GM23338 (cell line): ENCODE measurements around the gene IWS1.
A peak's percentile ranks its signal among the peaks of the same experiment; 100 is the strongest.

Source experiments
- CREB1 ChIP-seq: fragments of 250-450 bp; sonication (Bioruptor Pico); IDR thresholded peaks from 2 replicates; pipeline ENCODE4 v1.5.0; 2020; ENCODE audit warnings: low read depth, mild to moderate bottlenecking, moderate library complexity
- ETS1 ChIP-seq: IDR thresholded peaks from 2 replicates; pipeline ENCODE4 v1.6.1; 2016; ENCODE audit warnings: antibody characterized with exemption
- EZH2 ChIP-seq: fragments of 200-600 bp; sonication (generic); IDR thresholded peaks from one replicate; pipeline ENCODE4 v1.8.0; 2017; ENCODE audit warnings: antibody characterized with exemption, mild to moderate bottlenecking, low read depth; ENCODE audit not compliant: unreplicated experiment
- EZH2phosphoT487 ChIP-seq: fragments of 200-600 bp; sonication (generic); IDR thresholded peaks from one replicate; pipeline ENCODE4 v1.8.1; 2018; ENCODE audit warnings: antibody characterized with exemption; ENCODE audit not compliant: unreplicated experiment
- JUNB ChIP-seq: IDR thresholded peaks from one replicate; pipeline ENCODE4 v1.6.1; 2016; ENCODE audit warnings: antibody characterized with exemption; ENCODE audit not compliant: unreplicated experiment
- POLR2AphosphoS5 ChIP-seq: IDR thresholded peaks from 2 replicates; pipeline ENCODE4 v1.6.1; 2016; ENCODE audit warnings: antibody characterized with exemption, low read depth
- STAT1 ChIP-seq: IDR thresholded peaks from one replicate; pipeline ENCODE4 v1.6.1; 2016; ENCODE audit warnings: antibody characterized with exemption; ENCODE audit not compliant: unreplicated experiment
- TF ChIP-seq, protein P1 (sequence below), 2 experiments: fragments of 200-600 bp in 1 of 2; sonication (generic) in 1 of 2; conservative IDR thresholded peaks; 2 replicates each; pipeline versions ENCODE4 v1.5.1 to v1.6.1; 2016 to 2017; ENCODE audit warnings: antibody characterized with exemption in 2 of 2, low read depth in 2 of 2, mild to moderate bottlenecking in 2 of 2, moderate library complexity in 1 of 2
- TF ChIP-seq, protein P2 (sequence below): IDR thresholded peaks from one replicate; pipeline ENCODE4 v1.6.1; 2018; ENCODE audit warnings: antibody characterized with exemption; ENCODE audit not compliant: unreplicated experiment
- TF ChIP-seq, protein P3 (sequence below): fragments of 250-450 bp; sonication (Bioruptor Pico); IDR thresholded peaks from 2 replicates; pipeline ENCODE4 v1.5.0; 2020; ENCODE audit warnings: mild to moderate bottlenecking, moderate library complexity

GRCh38 chr2:127455566-127456493, 70.5 kb downstream of the IWS1 start:
- TF ChIP-seq, protein P1, sequence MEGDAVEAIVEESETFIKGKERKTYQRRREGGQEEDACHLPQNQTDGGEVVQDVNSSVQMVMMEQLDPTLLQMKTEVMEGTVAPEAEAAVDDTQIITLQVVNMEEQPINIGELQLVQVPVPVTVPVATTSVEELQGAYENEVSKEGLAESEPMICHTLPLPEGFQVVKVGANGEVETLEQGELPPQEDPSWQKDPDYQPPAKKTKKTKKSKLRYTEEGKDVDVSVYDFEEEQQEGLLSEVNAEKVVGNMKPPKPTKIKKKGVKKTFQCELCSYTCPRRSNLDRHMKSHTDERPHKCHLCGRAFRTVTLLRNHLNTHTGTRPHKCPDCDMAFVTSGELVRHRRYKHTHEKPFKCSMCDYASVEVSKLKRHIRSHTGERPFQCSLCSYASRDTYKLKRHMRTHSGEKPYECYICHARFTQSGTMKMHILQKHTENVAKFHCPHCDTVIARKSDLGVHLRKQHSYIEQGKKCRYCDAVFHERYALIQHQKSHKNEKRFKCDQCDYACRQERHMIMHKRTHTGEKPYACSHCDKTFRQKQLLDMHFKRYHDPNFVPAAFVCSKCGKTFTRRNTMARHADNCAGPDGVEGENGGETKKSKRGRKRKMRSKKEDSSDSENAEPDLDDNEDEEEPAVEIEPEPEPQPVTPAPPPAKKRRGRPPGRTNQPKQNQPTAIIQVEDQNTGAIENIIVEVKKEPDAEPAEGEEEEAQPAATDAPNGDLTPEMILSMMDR (conservative IDR thresholded peaks at IDR 0.05; ENCODE audit: low read depth in 2 of 2), result no peak
- TF ChIP-seq, protein P2, sequence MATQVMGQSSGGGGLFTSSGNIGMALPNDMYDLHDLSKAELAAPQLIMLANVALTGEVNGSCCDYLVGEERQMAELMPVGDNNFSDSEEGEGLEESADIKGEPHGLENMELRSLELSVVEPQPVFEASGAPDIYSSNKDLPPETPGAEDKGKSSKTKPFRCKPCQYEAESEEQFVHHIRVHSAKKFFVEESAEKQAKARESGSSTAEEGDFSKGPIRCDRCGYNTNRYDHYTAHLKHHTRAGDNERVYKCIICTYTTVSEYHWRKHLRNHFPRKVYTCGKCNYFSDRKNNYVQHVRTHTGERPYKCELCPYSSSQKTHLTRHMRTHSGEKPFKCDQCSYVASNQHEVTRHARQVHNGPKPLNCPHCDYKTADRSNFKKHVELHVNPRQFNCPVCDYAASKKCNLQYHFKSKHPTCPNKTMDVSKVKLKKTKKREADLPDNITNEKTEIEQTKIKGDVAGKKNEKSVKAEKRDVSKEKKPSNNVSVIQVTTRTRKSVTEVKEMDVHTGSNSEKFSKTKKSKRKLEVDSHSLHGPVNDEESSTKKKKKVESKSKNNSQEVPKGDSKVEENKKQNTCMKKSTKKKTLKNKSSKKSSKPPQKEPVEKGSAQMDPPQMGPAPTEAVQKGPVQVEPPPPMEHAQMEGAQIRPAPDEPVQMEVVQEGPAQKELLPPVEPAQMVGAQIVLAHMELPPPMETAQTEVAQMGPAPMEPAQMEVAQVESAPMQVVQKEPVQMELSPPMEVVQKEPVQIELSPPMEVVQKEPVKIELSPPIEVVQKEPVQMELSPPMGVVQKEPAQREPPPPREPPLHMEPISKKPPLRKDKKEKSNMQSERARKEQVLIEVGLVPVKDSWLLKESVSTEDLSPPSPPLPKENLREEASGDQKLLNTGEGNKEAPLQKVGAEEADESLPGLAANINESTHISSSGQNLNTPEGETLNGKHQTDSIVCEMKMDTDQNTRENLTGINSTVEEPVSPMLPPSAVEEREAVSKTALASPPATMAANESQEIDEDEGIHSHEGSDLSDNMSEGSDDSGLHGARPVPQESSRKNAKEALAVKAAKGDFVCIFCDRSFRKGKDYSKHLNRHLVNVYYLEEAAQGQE, result no peak
- TF ChIP-seq POLR2AphosphoS5 (no peak; the same call in 1 of the 2 replicates), ETS1 (0 out of 2 replicates have a peak, but pooled peaks have one; percentile 27), CREB1 (CRISPR knock-in tag) (no peak), EZH2 (no peak), STAT1 (no peak), EZH2phosphoT487 (no peak), JUNB (no peak)
- TF ChIP-seq, protein P3, sequence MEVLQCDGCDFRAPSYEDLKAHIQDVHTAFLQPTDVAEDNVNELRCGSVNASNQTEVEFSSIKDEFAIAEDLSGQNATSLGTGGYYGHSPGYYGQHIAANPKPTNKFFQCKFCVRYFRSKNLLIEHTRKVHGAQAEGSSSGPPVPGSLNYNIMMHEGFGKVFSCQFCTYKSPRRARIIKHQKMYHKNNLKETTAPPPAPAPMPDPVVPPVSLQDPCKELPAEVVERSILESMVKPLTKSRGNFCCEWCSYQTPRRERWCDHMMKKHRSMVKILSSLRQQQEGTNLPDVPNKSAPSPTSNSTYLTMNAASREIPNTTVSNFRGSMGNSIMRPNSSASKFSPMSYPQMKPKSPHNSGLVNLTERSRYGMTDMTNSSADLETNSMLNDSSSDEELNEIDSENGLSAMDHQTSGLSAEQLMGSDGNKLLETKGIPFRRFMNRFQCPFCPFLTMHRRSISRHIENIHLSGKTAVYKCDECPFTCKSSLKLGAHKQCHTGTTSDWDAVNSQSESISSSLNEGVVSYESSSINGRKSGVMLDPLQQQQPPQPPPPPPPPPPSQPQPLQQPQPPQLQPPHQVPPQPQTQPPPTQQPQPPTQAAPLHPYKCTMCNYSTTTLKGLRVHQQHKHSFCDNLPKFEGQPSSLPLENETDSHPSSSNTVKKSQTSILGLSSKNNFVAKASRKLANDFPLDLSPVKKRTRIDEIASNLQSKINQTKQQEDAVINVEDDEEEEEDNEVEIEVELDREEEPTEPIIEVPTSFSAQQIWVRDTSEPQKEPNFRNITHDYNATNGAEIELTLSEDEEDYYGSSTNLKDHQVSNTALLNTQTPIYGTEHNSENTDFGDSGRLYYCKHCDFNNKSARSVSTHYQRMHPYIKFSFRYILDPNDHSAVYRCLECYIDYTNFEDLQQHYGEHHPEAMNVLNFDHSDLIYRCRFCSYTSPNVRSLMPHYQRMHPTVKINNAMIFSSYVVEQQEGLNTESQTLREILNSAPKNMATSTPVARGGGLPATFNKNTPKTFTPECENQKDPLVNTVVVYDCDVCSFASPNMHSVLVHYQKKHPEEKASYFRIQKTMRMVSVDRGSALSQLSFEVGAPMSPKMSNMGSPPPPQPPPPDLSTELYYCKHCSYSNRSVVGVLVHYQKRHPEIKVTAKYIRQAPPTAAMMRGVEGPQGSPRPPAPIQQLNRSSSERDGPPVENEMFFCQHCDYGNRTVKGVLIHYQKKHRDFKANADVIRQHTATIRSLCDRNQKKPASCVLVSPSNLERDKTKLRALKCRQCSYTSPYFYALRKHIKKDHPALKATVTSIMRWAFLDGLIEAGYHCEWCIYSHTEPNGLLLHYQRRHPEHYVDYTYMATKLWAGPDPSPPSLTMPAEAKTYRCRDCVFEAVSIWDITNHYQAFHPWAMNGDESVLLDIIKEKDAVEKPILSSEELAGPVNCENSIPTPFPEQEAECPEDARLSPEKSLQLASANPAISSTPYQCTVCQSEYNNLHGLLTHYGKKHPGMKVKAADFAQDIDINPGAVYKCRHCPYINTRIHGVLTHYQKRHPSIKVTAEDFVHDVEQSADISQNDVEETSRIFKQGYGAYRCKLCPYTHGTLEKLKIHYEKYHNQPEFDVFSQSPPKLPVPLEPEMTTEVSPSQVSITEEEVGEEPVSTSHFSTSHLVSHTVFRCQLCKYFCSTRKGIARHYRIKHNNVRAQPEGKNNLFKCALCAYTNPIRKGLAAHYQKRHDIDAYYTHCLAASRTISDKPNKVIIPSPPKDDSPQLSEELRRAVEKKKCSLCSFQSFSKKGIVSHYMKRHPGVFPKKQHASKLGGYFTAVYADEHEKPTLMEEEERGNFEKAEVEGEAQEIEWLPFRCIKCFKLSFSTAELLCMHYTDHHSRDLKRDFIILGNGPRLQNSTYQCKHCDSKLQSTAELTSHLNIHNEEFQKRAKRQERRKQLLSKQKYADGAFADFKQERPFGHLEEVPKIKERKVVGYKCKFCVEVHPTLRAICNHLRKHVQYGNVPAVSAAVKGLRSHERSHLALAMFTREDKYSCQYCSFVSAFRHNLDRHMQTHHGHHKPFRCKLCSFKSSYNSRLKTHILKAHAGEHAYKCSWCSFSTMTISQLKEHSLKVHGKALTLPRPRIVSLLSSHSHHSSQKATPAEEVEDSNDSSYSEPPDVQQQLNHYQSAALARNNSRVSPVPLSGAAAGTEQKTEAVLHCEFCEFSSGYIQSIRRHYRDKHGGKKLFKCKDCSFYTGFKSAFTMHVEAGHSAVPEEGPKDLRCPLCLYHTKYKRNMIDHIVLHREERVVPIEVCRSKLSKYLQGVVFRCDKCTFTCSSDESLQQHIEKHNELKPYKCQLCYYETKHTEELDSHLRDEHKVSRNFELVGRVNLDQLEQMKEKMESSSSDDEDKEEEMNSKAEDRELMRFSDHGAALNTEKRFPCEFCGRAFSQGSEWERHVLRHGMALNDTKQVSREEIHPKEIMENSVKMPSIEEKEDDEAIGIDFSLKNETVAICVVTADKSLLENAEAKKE (CRISPR knock-in tag), result no peak
